GM19043 (cell line): Measurements from ENCODE around the gene PSD2.
"Not testable (repeated sequence)": the region's sequence is repeated elsewhere in the genome, so short reads cannot be mapped to it uniquely, and the experiment has no call there.

Experiments used
- ATAC-seq: cut with Tn5 transposase; IDR thresholded peaks from one replicate; pipeline ENCODE4 v1.9.1; 2021; ENCODE audit warnings: low read depth; ENCODE audit not compliant: unreplicated experiment

PSD2 gene

DNA sequence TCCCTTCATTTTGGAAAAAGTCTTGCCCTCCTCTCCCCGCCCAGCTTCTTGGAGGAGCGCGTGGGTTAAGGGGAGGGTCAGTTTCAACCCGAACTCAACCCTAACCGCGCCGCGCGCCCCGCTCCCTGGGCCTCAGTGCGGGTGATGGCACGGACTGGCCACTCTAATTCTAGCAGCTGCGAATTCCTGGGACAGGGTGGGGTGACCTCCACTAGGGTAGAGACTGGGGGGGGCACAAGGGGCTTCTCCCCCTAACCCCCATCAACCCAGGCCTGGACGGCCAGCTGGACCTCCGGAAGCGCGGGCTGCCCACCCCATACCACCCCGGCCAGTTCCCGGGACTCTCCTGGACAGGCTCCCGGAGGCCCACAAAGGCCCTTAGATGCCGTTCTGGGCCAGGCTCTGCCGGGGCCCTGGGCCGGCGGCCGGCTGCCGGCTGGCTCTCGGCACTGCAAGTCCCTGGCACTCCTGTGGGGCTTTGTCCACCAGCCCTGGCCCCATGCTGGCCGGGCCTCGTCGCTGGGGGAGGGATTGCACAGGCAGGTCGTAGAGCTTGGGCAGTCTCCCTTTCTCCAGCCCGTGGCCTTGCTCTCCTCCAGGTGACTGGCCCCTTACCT is 7.2 kb upstream of the PSD2 start:
- ATAC-seq: no peak

DNA sequence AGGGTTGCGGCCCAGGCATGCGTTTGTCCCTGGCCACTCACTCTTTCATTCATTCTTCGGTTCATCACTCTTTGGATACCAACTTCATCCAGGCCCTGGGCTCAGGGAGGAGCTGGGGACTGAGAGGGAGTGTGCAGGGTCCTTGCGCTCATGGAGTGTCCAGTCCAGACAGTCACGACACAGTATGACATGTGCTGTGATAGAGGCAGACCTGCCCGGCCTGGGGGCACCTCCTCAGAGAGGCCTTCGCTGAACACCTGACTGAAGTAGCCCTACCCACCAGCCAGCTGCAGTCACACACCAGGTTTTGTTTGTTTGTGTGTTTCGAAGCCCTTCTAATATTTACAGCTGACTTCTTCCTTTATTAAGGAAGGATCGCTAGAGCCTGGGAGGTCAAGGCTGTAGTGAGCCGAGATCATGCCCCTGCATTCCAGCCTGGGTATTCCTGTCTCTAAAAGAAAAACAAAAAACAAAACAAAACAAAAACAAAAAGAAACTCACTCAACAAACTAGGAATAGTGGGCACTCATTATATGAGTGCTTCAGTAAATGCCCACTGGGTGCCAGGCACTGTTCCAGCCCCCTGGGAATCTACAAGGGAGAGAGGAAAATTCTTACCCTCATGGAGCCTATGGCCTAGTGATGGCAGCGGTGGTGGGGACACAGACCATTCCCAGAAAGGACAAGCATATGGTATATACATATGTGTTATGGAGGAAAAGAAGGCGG is 6.3 kb upstream of the PSD2 start:
- ATAC-seq: no peak

DNA sequence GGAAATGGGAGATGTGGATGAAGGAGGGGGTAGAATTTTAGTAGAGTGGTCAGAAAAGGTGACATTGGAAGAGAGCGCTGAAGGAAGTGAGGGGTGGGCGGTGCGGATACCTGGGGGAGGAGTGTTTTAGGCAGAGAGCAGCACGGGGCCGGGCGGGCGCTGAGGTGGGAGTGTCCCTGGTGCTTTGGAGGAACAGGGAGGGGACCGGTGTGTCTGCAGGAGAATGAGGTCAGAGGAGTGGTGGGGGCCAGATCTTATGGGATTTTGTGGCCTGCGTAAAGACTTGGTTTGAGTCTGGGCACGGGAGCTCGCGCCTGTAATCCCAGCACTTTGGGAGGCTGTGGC is 5.8 kb upstream of the PSD2 start:
- no peak for ATAC-seq

DNA sequence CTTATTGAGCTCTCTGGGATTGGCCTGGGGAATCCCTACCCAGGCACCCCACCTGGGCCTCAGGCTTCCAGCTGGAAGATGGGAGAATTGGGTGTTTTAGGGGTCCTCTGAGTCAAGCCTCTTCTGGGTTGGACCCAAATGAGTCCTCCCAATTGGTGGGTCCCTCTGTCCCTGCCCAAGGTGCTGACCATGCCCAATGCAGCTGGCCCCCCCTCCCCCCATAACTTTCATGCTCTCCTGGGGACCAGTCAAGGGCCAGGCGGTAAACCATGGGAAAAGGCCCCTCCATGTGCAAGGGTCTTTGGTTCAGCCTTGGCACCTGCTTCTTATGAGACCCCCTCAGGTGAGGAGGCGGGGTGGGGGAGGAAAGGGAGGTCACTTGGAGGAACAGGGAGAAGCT is 3.4 kb upstream of the PSD2 start:
- ATAC-seq: no peak

DNA sequence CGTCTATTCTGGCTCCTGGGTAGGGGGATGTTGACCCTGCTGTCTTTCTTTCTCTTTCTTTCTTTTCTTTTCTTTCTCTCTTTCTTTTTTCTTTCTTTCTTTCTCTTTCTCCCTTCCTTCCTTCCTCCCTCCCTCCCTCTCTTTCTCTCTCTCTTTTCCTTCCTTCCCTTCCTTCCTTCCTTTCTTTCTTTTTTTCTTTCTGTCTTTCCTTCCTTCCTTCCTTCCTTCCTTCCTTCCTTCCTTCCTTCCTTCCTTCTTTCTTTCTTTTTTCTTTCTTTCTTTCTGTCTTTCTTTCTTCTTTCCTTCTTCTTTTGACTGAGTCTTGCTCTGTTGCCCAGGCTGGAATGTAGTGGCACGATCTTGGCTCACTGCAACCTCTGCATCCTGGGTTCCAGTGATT is 3.0 kb upstream of the PSD2 start:
- not testable (repeated sequence) for ATAC-seq

DNA sequence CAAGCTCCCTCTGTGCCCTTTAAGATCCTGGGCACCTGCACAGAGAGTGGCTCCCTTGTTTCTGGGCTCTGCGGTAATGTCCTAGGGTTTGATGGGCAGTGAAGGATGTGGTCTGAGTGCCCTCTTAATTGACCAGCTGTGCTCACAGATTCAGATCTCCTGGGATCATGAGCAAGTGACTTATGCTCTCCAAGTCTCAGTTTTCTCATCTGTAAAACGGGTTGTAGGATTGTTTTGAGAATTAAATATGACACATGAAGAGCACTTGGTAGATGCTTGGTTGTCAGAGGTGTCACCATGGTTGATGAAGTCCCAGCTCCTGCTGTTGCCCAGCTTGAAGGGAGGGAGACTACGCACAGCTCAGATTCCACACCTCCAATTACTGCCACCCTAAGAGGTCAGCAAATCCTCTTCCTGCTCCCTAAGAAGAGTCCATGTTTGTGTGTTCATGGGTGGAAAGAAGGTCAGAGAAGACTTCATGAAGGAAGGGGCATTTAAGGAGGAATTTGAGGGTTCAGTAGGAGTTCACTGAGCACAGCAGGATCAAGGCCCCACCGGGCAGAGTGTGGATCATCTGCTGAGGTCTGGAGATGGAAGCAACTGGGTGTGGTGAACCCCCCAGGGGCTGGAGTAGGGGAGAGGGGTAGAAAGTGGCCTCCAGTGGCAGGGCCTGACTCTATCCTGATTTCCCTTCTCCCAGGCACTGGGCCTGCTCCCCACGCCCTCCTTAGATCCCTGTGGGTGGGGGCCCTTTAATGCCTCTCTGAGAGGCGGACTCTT is 1.4 kb upstream of the PSD2 start:
- no peak for ATAC-seq

DNA sequence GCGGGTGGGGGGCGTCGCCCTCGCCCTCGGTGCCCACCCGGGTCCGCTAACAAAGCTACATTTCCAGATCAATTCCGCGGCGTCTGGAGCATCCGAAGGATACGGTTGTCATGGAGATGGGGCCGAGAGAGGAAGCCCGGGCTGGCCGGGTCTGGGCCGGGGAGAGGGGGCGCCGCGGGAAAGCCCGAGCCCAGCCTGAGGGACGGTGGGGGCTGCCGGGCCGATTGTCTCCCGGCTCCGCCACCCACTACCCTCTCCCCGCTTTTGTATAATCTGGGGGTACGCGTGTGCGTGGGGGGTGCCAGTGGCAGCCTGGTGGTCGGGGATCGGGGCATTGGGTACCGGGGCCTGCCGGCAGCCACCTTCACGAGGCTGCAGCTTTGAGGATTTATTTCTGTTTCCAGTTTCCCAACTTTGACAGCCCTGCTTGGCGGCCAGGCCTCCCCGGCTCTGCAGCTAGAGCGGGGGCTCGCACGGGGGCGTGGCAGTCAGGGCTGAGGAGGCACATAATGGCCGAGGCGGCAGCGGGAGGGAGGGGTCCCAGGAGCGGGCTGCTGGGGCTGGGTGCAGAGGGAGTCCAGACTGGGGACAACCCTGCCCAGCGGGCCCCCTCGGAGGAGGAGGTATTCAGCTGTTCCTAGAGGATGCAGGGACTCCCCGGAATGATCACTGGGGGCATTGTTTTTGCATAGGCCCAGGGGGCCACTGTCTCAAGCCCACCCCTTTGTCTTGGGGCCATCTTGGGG is 626 bp downstream of the PSD2 start:
- ATAC-seq: no peak

DNA sequence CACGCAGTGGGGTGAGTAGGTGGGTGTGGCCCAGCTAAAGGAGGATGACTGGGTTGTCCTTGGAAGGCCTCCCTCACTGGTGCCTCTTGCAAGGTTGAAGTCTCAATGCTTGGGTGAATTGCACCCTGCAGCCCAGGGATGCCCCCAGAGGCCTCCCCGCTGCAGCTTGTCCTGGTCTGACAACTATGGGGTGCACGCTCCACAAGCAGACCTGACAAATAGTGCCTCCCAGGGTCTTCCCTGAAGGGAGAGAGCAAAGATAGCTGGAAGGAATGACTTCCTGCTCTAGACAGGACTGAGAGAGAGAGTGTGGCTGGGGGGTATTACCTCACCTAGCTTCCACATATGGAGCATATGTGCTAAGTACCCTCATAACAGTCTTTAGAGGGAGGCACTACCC is 1.7 kb downstream of the PSD2 start:
- no peak for ATAC-seq

DNA sequence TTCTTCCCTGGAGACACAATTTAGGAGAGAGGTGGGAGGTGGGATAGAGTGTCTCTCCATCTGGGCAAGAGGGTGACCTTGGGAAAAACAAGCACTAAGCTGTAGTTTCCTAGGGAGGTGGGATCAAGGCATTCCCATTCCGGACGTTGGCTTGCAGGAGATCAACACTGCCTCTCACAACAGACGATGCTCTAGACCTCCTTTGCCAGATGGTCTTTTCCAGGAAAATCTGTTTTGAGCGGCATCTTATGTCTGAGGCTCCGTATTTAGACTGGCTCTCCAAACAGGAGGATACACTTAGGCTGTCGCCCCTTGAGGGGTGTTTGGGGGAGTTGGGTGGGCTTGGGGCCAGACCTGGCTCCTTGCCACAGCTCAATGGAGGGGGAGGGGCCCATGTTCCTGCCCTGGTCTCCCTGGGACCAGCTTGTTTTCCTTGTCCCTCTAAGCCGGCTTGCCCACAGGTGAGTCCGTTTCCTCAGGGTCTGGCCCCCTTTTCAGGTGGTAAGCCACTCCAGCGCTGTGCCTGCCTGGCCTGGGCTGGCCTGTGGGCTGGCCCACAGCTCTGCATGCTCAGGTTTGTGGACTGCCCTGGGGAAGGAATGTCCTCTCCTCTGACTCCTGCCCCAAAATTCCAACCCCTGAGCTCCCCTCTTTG is 2.4 kb downstream of the PSD2 start:
- no peak for ATAC-seq

DNA sequence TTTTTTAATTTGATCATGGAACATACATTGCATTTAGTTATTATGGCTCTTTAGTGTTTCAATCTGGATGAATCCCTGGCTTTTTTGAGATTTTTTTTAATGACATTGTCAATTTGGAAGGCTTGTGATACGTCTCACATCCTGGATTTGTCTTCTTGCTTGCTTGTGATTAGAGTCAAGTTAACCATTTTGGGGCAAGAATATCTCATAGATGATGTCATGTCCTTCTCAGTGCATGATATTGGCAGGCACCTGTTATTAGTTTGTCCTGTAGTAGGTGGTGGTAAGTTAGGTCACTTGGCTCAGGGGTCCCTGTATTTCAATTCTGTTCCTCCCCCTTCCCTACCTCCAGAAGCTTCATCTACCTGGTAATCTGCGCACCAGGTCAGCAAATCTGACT is 3.3 kb downstream of the PSD2 start:
- ATAC-seq: no peak

DNA sequence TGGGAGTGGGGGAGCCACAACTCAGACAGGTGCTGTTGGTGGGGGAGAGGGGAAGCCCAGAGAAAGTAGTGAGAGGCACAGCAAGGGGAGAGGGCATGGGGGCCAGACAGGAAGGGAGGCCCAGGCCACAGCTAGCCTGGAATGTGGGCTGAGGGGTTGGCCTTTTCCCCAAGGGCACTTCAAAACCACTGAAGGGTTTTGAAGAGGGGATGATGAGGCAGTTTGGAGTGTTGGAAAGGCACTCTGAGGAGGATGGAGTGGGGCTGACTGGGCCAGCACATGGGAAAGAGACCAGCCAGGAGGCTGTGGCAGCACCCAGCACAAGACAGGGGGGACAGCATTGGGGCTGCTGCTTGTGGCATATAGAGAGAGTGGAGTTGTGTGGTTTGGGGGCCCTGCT is 3.8 kb downstream of the PSD2 start:
- no peak for ATAC-seq

DNA sequence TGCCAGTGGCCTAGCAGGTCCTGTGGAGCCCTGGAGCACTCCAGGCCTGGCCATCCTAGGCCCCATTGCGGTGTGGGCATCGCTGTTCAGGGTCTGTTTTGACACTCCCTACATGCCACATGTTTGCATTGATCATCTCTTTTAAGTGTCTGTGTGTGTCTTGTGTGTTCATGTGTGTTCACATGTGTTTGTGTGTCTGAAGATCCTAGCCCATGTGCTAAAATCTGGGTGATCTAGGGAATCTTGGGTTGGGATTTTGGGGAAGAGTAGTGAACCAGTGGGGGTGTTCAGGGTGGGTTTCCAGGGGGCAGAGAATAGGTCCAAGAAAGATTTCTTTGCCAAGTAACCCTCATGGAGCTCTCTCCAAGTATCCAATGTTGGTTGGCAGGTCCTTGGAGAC is 8.4 kb downstream of the PSD2 start:
- no peak for ATAC-seq

DNA sequence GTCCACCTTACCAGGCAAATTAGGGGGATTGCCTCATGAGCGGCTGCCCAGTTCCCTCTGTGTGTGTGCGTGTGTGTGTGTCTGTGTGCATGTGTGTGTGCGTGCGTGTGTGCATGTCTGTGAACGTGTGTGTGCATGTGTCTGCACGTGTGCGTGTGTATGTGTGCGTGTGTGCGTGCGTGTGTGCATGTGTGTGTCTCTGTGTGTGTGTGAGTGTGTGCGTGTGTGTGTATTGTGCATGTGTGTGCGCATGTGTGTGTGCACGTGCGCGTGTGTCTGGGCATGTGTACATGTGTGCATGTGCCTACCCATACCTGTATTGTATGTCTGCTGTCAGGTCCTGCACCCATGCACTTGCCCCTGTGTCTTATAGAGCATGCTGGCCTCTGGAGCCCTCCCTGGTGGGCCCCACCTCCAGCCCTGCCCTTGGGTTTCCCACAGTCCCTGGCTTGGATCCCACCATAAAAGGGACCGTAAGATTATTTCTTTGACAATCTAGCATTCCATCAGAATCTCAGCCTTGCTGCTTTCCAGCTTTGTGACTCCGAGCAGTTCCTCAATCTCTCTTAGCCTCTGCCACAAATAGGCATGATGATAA is 9.3 kb downstream of the PSD2 start:
- ATAC-seq: no peak

DNA sequence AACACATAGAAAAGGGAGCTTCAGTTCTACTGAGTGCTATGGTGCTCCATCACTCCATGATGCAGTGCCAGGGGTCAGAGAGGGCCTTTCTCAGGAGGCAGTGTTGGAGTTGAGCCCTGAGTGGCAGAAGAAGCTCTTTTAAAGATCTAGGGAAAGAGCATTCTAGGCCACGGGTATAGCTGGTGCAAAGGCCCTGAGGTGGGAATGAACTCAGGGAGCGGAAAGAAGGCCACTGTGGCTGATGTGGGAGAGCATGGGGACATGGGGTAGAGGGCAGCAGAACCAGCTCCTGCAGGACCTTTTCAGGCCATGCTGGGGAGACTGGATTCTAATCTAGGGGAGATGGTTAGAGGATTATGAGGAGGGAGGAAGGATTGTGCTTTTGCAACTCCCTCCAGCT is 9.9 kb downstream of the PSD2 start:
- ATAC-seq: no peak

DNA sequence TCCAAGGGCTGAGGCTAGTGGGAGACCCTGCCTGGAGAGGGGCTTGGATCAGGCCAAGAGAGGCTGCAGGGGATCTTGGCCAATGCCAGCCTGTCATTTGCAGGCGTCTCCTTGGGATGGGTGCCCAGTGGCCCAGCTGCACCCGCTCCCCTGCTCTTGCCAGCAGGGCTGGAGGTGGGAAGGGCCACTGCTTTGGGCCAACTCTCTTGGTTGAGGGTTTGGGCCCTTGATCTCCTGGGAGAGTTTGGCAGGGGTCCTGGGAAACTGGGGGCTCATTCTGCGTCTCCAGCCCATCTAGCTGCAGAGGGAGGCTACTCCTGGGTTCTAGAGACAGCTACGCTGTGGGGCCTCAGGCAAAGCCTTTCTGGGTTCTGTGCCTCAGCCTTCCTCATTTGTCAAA is 10.5 kb downstream of the PSD2 start:
- ATAC-seq: no peak

DNA sequence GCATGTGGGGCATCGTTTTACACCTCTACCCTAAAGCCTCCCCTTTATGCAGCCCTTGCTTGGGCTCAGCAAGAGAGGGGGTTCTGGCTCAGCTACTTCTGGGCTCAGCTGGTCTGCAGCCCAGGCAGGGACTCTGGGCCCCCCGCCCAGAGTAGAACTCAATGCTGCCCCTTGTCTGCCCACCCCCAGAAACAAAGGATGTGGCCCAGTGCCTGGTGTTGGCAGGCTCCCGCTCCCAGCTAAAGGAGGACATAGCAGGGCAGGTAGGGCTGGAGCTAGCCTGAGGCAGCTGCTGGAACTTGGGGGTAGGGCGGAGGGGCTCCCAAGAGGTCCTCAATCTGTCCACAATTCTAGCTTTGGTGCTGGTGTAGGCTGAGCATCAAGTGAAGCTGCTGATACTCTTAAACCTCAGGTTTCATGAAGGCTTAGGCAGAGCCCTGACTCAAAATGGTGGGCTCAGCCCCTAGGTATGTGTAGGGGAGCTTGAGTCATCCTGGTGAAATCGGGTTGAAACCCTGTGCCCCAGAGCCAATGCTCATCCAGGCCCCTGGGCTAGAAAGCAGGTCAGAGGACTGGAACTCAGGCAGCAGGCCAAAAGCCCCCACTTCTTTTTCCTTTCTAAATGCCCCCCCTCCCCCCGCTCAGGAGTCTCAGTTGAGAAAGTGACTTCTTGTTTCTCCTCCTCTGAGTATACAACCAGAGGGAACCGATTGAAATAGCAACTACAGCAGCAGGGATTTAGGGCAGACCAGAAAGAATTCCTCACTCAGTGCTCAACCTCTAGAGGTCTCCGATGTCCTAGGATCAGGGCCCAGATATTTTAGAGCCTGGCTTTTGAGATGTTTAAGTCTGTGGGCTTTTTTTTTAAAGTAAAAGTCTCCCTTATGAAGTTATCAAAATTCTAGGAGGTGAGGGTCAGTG is 11.4 kb downstream of the PSD2 start:
- ATAC-seq: no peak

DNA sequence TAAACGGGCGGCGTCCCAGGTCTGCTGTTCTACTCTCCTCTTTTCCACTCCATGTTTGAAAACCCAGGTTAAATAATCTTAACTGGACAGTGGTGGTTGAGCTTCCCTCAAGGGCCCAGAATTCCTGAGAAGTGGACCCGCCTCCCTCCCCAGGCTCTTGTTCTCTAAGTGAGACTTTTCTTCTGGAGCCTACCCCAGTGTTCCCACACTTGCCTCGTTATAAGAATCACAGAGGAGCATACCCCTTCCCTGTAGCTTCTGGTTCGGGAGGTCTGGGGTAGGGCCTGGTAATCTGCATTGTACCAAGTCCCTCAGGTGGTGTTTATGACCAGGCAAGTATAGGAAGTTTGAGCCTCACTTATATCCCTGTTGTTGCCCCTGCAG is 12.0 kb downstream of the PSD2 start:
- no peak for ATAC-seq

DNA sequence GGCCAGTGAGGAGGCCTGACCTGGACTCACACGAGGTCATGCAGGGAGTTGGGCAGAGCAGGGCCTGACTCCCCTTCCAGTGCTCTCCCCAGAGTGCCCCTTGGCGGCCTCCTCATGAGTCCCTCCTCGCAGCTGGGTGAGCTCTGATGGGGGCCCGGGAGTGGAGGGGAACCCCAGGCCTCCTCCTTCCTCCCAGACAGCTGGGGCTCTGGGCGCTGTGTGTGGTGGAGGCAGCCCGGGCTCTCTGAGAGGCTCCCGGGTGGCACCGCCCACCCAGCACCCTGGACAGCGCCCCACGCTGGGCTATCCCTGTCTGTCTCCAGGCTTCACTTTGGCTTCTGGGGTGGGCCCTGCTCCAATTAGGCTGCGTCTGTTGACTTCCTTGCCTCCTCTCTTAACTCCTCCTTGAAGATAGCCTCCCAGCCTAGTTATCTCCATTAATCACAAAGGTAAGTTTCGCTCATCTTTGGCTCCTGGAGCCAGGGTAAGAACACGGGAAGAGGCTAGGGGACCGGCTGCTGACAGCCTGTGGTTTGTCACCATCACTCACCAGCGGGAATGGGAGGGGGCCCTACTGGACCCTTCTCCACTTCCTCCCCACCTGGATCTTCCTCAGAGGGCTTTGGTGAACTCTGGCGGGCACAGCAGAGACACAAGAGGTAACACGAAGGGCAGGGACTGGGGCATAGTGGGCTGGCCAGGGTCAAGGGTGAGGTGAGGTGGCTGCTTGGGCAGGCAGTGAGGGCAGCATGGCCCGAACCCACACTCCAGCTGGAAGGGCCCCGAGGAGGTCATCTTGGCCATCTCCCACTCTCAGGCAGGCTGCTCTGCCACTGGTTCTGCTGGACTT is 13.1 kb downstream of the PSD2 start:
- ATAC-seq: no peak
